Right atrium auricular region (tissue), 2 donors: ENCODE data around the gene POC1B. TPM values are rescaled to one million over a fixed set of nuclear protein-coding genes. Genes with fewer than 3 reads are reported as not detected.
"Not testable (repeated sequence)": the region's sequence is repeated elsewhere in the genome, so short reads cannot be mapped to it uniquely, and the experiment has no call there.

Experiments
- DNase-seq: peaks from one replicate; pipeline ENCODE4 v3.0.0-alpha.2; 2019; ENCODE audit warnings: low spot score
- H3K27ac ChIP-seq, 2 donors: fragments of 200-600 bp; sonication (generic); 1 replicate in 1 of 2; 2 replicates in 1 of 2; pipeline ENCODE4 v1.5.1; 2016 to 2019
- H3K27me3 ChIP-seq, 2 donors: fragments of 200-600 bp; sonication (generic); one replicate each; pipeline versions ENCODE4 v1.5.1 to v1.6.0; 2017 to 2019
- H3K36me3 ChIP-seq: fragments of 200-600 bp; sonication (generic); one replicate; pipeline ENCODE4 v1.5.1; 2016
- H3K4me1 ChIP-seq, 2 donors: fragments of 200-600 bp; sonication (generic); one replicate each; pipeline versions ENCODE4 v1.5.1 to v1.6.0; 2017 to 2019
- H3K4me3 ChIP-seq, 2 donors: fragments of 200-600 bp; sonication (generic); 1 replicate in 1 of 2; 2 replicates in 1 of 2; pipeline ENCODE4 v1.5.1; 2017 to 2019; ENCODE audit warnings: mild to moderate bottlenecking in 1 of 2, moderate library complexity in 1 of 2
- H3K9me3 ChIP-seq, 2 donors: fragments of 200-600 bp; sonication (generic); one replicate each; pipeline ENCODE4 v1.5.1; 2019
- total RNA-seq, 2 donors: library from RNA; depleted of rRNA; stranded (reverse); fragments of >200 nt; gene quantifications; one replicate each; pipeline ENCODE4 v1.1.0, GENCODE V29; 2016
- TF ChIP-seq, protein P1 (sequence below), 2 donors: fragments of 200-600 bp; sonication (generic); IDR thresholded peaks; one replicate each; pipeline ENCODE4 v1.5.1; 2019; ENCODE audit warnings: antibody characterized with exemption in 2 of 2

Gene POC1B
- total RNA-seq, 2 donors from 2014 or later: 9.8 to 10.6 TPM

DNA sequence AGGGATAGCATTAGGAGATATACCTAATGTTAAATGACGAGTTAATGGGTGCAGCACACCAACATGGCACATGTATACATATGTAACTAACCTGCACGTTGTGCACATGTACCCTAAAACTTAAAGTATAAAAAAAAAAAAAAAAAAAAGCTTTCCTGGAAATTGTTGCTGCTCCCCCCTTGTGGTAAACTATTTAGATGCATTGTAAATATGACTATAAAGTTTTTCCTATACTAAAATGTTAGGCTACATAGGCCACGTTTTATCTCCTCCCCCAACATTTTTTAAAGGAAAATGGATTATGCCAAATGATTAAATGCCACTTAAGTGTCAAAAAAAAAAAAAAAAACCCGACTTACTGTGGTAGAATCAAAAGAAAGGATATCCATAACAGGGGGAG, 66.6 kb downstream of the POC1B start:
- not testable (repeated sequence) for H3K36me3 ChIP-seq, H3K27ac ChIP-seq, H3K4me3 ChIP-seq, H3K27me3 ChIP-seq, H3K9me3 ChIP-seq, DNase-seq
- H3K4me1 ChIP-seq: peaks cover 0 to 18% of the 10 kb centered on the region in 2 donors
- TF ChIP-seq, protein P1, sequence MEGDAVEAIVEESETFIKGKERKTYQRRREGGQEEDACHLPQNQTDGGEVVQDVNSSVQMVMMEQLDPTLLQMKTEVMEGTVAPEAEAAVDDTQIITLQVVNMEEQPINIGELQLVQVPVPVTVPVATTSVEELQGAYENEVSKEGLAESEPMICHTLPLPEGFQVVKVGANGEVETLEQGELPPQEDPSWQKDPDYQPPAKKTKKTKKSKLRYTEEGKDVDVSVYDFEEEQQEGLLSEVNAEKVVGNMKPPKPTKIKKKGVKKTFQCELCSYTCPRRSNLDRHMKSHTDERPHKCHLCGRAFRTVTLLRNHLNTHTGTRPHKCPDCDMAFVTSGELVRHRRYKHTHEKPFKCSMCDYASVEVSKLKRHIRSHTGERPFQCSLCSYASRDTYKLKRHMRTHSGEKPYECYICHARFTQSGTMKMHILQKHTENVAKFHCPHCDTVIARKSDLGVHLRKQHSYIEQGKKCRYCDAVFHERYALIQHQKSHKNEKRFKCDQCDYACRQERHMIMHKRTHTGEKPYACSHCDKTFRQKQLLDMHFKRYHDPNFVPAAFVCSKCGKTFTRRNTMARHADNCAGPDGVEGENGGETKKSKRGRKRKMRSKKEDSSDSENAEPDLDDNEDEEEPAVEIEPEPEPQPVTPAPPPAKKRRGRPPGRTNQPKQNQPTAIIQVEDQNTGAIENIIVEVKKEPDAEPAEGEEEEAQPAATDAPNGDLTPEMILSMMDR (IDR thresholded peaks at IDR 0.05): peak in 1 of 2 donors; percentile 31

DNA sequence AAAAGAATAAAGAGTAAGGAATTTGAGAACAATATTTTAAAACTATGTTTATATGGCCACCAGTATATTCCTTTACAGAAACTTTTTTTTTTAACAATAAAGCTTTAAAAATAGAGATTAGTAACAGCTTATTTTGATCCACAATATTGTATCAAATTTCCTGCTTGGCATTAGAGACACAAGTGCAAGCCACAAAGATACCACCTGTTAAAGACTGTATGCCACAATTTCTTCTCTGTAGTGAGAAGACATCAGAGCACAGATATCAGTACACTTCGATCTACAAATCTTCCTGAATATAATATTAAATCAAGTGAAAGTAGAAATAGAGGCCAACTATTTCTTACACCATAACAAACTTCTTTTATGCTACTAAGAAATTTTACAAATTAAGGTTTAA, 69.3 kb downstream of the POC1B start:
- Histone ChIP-seq H3K27ac (no peak overlapping the region), H3K36me3 (no peaks in the 10 kb centered on the region), H3K4me1 (peaks cover 0 to 44% of the 10 kb centered on the region in 2 donors), H3K27me3 (no peaks in the 10 kb centered on the region), H3K4me3 (no peak overlapping the region), H3K9me3 (no peaks in the 10 kb centered on the region)
- no peak for DNase-seq
- TF ChIP-seq, protein P1 (IDR thresholded peaks at IDR 0.05): no peak

DNA sequence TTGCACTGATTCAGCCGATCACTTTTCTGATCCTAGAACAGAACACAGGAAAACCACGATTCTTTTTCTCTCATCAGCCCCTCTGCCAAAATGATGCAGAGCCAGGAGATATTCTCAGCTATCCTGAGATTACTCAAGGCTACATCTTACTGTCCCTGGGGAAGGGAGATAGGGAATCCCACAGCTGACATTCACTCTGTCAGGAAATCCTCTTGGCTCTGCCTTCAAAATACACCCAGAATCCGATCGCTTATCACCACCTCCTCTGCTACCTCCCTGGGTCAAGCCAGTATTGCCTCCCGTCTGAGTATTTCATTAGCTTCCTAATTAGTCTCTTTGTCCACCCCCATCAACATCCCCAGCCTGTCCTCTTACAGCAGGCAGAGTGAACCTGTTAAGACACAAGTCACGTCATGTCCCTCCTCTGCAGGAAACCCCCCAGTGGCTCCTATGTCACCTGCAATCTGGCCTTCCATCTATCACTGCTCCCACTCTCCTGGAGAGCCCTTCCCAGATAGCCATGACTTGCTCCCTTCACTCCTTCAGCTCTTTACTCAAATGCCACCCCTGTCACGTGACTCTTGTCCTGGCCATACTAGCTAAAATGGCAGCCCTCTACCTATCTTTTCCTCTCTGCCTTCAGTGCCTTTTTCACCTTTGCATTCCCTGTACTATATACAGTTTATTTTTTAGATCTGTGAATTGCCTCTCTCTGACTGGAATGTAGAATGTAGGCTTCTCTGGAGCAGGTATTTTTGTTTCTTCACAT, 71.6 kb downstream of the POC1B start:
- peak overlapping the region; percentile 53 to 70 for H3K27ac ChIP-seq
- TF ChIP-seq, protein P1 (IDR thresholded peaks at IDR 0.05): no peak
- H3K4me1 ChIP-seq: peaks cover 0 to 47% of the 10 kb centered on the region in 2 donors
- no peaks in the 10 kb centered on the region for H3K9me3 ChIP-seq
- H3K4me3 ChIP-seq: no peak overlapping the region
- DNase-seq: no peak
- H3K27me3 ChIP-seq: no peaks in the 10 kb centered on the region
- no peaks in the 10 kb centered on the region for H3K36me3 ChIP-seq

DNA sequence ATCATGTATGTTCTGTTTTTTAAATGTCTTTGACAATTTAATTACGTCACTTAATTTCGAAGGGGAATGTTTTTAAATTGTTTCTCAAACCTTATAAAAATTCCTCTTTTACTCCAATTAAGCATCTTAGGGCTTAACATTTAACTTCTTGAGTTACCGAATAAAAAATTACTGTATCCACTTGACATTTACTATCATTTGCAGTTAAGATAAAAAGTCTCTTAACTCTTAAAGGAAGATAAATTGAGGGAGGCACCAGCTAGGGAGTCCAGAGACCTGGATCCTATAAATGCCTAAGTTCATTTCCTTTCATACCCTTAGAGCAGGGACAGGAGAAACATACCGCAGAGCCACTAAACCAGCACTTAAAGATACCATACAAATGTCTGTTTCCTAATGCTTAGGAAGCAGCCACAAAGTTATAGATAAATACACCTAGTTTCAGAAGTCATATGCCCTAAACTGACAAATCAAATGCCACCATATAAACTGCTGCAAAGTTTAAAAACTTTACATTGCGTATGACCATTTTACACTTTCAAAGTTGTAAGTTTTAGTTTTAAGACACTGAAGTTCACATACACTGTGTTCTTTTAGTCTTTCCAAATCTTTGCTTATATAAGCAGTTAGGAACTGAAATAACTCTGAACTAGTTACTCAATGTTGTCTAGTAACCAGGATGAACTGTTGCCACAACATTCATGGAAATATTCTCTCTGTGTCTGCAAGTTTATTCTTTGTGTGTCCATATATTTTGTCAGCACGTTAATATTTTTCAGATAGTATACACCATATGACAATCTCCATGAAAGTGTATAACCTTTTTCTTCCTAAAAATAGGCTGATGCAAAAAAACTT, 72.5 kb downstream of the POC1B start:
- TF ChIP-seq, protein P1 (IDR thresholded peaks at IDR 0.05): no peak
- Histone ChIP-seq H3K9me3 (no peaks in the 10 kb centered on the region), H3K36me3 (no peaks in the 10 kb centered on the region), H3K4me1 (peaks cover 0 to 47% of the 10 kb centered on the region in 2 donors), H3K4me3 (no peak overlapping the region), H3K27me3 (no peaks in the 10 kb centered on the region), H3K27ac (peak overlapping the region; percentile 70 to 71)
- DNase-seq: no peak

DNA sequence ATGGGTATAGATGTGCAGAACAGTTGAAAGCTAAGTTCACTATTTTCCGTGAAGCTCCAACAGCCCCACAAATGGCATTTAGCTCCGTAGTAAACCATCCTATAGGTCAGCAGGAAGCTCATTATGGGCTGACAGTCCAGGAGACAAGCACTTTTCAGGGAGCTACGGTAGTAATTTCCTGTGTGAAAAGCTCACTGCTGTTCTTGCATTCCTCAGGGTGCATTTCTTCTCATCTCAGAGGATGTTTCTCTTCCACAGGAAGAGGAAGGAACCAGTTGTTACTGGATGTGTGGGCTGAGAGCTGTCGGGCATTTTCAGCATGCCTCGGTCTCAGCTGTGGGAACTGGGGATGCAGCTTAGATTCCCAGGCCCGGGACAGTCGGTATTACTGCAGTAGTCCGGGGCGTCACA, 74.0 kb downstream of the POC1B start:
- H3K9me3 ChIP-seq: no peaks in the 10 kb centered on the region
- H3K36me3 ChIP-seq: no peaks in the 10 kb centered on the region

More for the DNA sequence above, 74.0 kb downstream of the POC1B start:
- DNase-seq: peak; percentile 72
- TF ChIP-seq, protein P1 (IDR thresholded peaks at IDR 0.05): no peak
- H3K4me1 ChIP-seq: peaks cover 0 to 47% of the 10 kb centered on the region in 2 donors
- peak overlapping the region; percentile 70 to 71 for H3K27ac ChIP-seq
- H3K27me3 ChIP-seq: no peaks in the 10 kb centered on the region
- no peak overlapping the region for H3K4me3 ChIP-seq
